Bronchial smooth muscle cell (primary cell): Measurements from ENCODE around the gene FITM1. TPM values are rescaled to one million over a fixed set of nuclear protein-coding genes. Genes with fewer than 3 reads are reported as not detected.

Experiments
- total RNA-seq: library from RNA; depleted of rRNA; stranded (reverse); fragments of >200 nt; gene quantifications from 2 replicates; pipeline ENCODE4 v1.2.1, GENCODE V29; 2014

The FITM1 gene
- 0.16 TPM in 1 of 2 replicates, not detected in the other for total RNA-seq

GRCh38 chr14:24130380-24130716, at the start of gene FITM1:
Gene FITM1, plus strand, starts transcription at chr14:24130659. Its CDS starts 905 bp downstream, at chr14:24131564.

DNA sequence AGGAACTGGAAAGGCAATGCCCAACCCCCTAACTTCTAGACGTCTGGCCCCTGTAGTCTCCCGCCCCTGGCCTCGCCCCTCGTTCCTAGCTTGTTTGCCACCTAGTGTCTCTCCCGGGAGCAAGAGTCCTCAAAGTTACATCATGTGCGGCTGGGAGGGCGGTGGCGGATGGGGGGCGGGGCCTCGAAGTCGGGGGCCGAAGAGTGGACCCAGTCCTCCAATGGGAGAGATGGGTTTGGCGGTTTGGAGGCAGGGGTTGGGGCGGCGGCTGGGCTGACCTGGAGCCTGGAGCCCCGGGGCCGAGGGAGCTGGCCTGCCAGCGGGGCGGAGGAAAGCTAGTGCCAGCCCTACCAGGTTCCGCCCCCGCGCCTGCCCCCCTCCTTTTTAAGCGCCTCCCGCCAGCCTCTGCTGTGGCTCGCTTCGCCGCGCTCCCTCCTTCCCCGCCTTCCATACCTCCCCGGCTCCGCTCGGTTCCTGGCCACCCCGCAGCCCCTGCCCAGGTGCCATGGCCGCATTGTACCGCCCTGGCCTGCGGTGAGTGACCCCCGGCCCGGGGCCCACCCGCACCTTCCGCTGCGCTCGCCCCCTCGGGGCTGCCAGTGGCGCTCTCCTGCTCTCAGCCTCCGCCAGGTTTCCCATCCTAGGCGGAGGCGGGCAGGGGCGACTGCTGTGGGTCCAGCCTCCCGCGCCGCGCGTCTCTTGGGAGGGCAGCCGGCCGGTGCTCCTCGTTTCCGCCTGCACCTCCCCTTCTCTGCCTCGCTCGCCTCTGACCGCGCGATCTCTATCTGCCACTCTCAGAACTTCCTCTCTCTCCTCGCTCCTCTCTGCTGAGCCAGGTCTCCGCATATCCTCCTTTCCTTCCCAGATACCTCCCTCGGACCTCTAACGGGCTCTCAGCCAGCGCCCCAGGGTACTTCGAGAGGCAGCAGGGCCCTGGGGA, 36.3 kb upstream of the FITM1 start, which contains the start of gene PCK2:
PCK2 (plus strand) TSS at position 411 of the 940 bp plus-strand sequence; CDS start at position 506, 95 bp downstream.

DNA sequence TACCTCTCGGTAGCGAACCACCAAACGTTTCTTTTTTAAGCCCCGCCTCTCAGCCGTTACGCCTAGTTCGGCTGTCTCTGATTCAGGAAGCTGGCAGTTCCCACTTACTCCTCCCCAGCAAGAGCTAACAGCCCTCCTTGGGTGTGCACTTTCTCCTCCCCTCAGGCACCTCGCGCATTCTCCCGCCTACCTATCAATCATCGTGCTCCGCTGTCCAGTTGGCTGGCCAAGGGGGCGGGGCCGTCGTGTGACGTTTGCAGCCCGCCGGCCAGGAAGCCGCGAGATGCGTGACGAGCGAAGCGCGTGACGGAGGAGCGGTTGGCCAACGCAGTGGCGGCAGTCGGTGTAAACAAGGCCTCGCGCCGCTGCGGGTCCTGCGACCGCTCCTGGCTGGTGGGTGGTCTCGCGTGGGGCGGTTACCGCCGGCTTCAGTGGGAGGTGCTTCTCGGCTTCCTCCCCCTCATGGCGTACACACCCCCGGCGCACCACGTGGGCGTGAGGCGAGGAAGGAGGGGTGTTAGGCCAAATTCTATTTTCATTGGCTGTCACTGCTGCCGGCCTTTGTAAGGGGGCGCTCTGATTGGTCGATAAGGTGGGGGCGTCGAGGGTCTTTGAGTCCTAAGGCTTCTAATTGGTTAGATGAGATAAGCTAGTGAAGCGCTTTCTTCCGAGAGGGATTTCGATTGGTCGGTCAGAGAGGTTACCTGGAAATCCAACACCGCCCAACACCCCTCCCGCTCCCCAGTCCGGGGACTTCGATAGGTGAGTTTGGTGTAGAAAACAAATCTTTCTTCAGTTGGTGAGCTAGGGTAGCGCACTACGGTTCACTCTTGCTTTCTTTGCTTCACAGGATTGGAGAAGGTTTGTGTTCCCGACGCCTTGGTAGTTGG, 15.7 kb upstream of the FITM1 start, which contains the start of the genes DCAF11 and NRL:
DCAF11 (plus strand) TSS at position 246 of the 890 bp plus-strand sequence. CDS start 818 bp downstream, outside the sequence.
NRL (minus strand) TSS at position 418 of the 890 bp plus-strand sequence. CDS start 32,101 bp downstream, outside the sequence.

GRCh38 chr14:24135834-24136683, 5.6 kb downstream of the FITM1 start, which contains the start of gene PSME1:
Gene PSME1, plus strand, starts transcription at chr14:24136194. Its CDS starts 69 bp downstream, at chr14:24136263.

GRCh38 chr14:24141097-24141880, 10.8 kb downstream of the FITM1 start, which contains the start of gene EMC9:
Gene EMC9, minus strand, starts transcription at chr14:24141591. Its CDS starts 287 bp downstream, at chr14:24141304.

DNA sequence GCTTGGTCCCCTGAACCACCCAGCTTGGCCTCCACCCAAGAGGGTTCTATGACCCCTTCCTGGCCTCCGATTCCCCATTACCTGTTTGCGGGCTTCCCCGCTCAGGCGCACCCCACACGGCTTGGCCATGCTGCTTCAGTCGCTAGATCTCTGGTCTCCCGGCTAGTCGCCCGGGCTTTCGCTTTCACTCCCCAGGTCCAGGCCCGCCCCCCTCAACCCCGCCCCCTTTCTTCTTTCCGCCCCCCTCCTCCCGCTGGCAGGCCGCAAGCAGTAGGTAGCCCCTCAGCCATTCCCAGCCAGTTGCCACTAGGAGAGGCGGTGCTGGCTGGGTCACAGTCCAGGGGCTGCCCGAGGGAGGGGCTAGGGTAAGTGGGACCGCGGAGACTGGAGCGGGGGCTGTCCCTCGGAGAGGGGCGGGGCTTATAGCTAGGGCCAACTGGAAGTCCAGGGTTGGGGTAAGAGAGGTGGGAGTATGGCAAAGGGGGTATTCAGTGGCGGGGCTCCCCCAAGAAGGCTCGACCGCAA, 16.1 kb downstream of the FITM1 start, which contains the start of gene PSME2:
PSME2 (minus strand) TSS at position 158 of the 525 bp plus-strand sequence; CDS start at position 129, 29 bp downstream.

GRCh38 chr14:24146978-24147760, 16.7 kb downstream of the FITM1 start, which contains the start of gene RNF31:
Gene RNF31, plus strand, starts transcription at chr14:24147498. Its CDS starts 201 bp downstream, at chr14:24147699.

DNA sequence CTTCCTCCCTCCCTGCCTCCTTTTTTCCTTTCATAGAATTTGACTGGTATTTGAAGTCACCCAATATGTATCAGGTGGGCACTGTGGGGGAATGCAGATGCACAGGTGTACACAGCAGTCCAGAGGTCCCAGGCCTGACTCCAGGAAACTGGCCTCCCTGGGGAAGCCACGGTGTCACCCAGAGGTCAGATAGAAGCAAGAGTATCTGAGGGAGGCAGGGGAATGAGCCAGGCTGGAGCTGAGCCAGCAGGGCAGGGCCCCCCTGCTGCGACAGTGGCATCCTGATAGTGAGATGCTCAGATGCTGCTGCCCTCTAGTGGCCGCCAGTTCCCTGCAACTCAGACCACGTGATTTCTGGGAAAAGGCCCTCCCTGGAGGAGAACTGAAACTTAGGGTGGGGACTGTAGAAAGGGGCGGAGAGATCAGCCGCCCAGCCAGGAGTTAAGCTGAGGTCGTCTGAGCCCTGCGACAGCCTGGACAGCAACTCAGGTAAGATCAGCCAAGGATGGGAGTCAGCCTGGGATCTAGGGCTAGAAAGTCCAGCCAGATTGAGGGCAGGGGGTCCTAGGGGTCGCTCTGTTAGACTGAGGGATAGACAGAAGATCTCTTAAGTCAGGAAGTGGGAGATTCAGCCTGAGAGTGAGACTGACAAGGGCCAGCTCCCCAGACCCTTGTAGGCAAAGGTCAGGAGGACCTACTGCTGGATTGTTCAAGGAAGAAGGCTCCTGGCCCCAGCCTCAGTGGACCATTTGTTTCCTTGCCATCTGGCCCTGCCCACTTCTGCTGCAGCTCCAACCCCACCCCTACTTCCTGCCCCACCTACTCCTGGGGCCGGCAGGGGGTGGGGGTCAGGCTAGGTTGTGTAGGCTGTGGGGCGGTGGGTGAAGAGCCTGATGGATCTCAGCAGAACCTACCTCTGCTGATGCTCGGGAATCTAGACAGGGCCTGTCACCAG, 30.7 kb downstream of the FITM1 start, which contains the start of gene IRF9:
IRF9 (plus strand) TSS at position 416 of the 955 bp plus-strand sequence. CDS start 880 bp downstream, outside the sequence.

GRCh38 chr14:24171422-24172260, 41.2 kb downstream of the FITM1 start, which contains the start of gene REC8:
Gene REC8, plus strand, starts transcription at chr14:24172080. Its CDS starts 473 bp downstream, at chr14:24172553.

Other genes starting within 250 kb of the FITM1 start
- gene DHRS4, start 176.9 kb upstream of the FITM1 start, total RNA-seq: 61.6 and 72.0 TPM in 2 replicates
- gene DHRS4L2, start 141.7 kb upstream of the FITM1 start, total RNA-seq: 21.6 and 26.6 TPM in 2 replicates
- under 0.01 and 0.17 TPM in 2 replicates for gene CARMIL3, start 78.7 kb upstream of the FITM1 start, total RNA-seq
- not detected in 2 replicates for gene CPNE6, start 59.1 kb upstream of the FITM1 start, total RNA-seq
- 14.5 and 17.0 TPM in 2 replicates for gene PCK2, start 36.3 kb upstream of the FITM1 start, total RNA-seq
- gene DCAF11, start 15.9 kb upstream of the FITM1 start, total RNA-seq: 58.0 and 74.9 TPM in 2 replicates
- gene NRL, start 15.7 kb upstream of the FITM1 start, total RNA-seq: 0.95 and 1.0 TPM in 2 replicates
- 93.1 and 102 TPM in 2 replicates for gene PSME1, start 5.5 kb downstream of the FITM1 start, total RNA-seq
- gene EMC9, start 10.9 kb downstream of the FITM1 start, total RNA-seq: 11.9 and 13.9 TPM in 2 replicates
- 60.0 and 106 TPM in 2 replicates for gene PSME2, start 16.0 kb downstream of the FITM1 start, total RNA-seq
- 22.2 and 25.8 TPM in 2 replicates for gene RNF31, start 16.8 kb downstream of the FITM1 start, total RNA-seq
- gene IRF9, start 30.6 kb downstream of the FITM1 start, total RNA-seq: 101 and 116 TPM in 2 replicates
- 0.77 and 1.4 TPM in 2 replicates for gene REC8, start 41.4 kb downstream of the FITM1 start, total RNA-seq
- 24.0 and 24.3 TPM in 2 replicates for gene IPO4, start 58.2 kb downstream of the FITM1 start, total RNA-seq
- gene TM9SF1, start 64.8 kb downstream of the FITM1 start, total RNA-seq: 50.9 and 54.5 TPM in 2 replicates
- 0.16 TPM in 1 of 2 replicates, not detected in the other for gene TSSK4, start 75.0 kb downstream of the FITM1 start, total RNA-seq
- gene CHMP4A, start 82.8 kb downstream of the FITM1 start, total RNA-seq: 18.6 and 23.8 TPM in 2 replicates
- 15.3 and 17.8 TPM in 2 replicates for gene MDP1, start 85.4 kb downstream of the FITM1 start, total RNA-seq
- 277 and 335 TPM in 2 replicates for gene NEDD8, start 101.7 kb downstream of the FITM1 start, total RNA-seq
- gene GMPR2, start 102.3 kb downstream of the FITM1 start, total RNA-seq: 118 and 120 TPM in 2 replicates
- gene TINF2, start 112.0 kb downstream of the FITM1 start, total RNA-seq: 36.6 and 48.1 TPM in 2 replicates
- gene TGM1, start 132.5 kb downstream of the FITM1 start, total RNA-seq: 0.16 and 0.86 TPM in 2 replicates
- 16.9 and 18.7 TPM in 2 replicates for gene RABGGTA, start 140.9 kb downstream of the FITM1 start, total RNA-seq
- 11.2 and 14.7 TPM in 2 replicates for gene DHRS1, start 169.1 kb downstream of the FITM1 start, total RNA-seq
- 13.4 and 13.9 TPM in 2 replicates for gene NOP9, start 169.2 kb downstream of the FITM1 start, total RNA-seq
- 1.3 and 1.4 TPM in 2 replicates for gene CIDEB, start 177.3 kb downstream of the FITM1 start, total RNA-seq
- gene LTB4R2, start 179.5 kb downstream of the FITM1 start, total RNA-seq: 1.9 and 2.7 TPM in 2 replicates
- 0.94 and 1.1 TPM in 2 replicates for gene LTB4R, start 180.8 kb downstream of the FITM1 start, total RNA-seq
- gene ADCY4, start 204.4 kb downstream of the FITM1 start, total RNA-seq: 1.4 and 9.3 TPM in 2 replicates
- gene RIPK3, start 209.3 kb downstream of the FITM1 start, total RNA-seq: 2.5 and 6.2 TPM in 2 replicates
- gene NFATC4, start 237.5 kb downstream of the FITM1 start, total RNA-seq: 74.6 and 97.9 TPM in 2 replicates